IMR-90 (cell line): ENCODE results near the gene GPR82. TPM values are rescaled to one million over a fixed set of nuclear protein-coding genes. Genes with fewer than 3 reads are reported as not detected.

Experiments used
- ATAC-seq: fragments of 200-7000 bp; cut with Tn5 transposase; 2 replicates; pipeline ENCODE4 v1.9.1; 2020; ENCODE audit warnings: low read depth, mild to moderate bottlenecking, moderate library complexity
- BruUV-seq: library from RNA; stranded (reverse); fragments of 400-500 nt; replicated peaks from 2 replicates; lab custom pipeline; 2021; lab: Mats Ljungman, UMichigan
- CTCF ChIA-PET: fragments of 300-600 bp; formaldehyde crosslinking; extraction: SDS; loops from one replicate; lab custom pipeline; 2021; ENCODE audit warnings: antibody characterized with exemption; lab: Yijun Ruan, JAX
- POLR2A ChIA-PET: fragments of 300-600 bp; sonication (Branson Sonifier 250); formaldehyde crosslinking; loops from one replicate; lab custom pipeline; 2022; ENCODE audit warnings: antibody characterized with exemption; ENCODE audit not compliant: unreplicated experiment; lab: Charles Lee
- DNase-seq: peaks from one replicate; pipeline ENCODE4 v3.0.0; 2013
- H2AFZ ChIP-seq: replicated peaks from 2 replicates; pipeline ENCODE3; 2013; ENCODE audit warnings: low read length, mild to moderate bottlenecking; ENCODE audit not compliant: poor library complexity
- H2AK5ac ChIP-seq: 2 replicates; pipeline ENCODE4 v1.6.1; 2013; ENCODE audit warnings: low read depth, low read length, inconsistent platforms
- H2AK9ac ChIP-seq: replicated peaks from 2 replicates; pipeline ENCODE3; 2013; ENCODE audit warnings: mild to moderate bottlenecking, low read depth, low read length, moderate library complexity; ENCODE audit not compliant: poor library complexity
- H2BK120ac ChIP-seq: 2 replicates; pipeline ENCODE4 v1.6.1; 2013; ENCODE audit warnings: low read depth, low read length, inconsistent platforms
- H2BK15ac ChIP-seq: 3 replicates; pipeline ENCODE4 v1.6.1; 2013; ENCODE audit warnings: low read depth, low read length, inconsistent platforms
- H2BK20ac ChIP-seq: 2 replicates; pipeline ENCODE4 v1.6.1; 2013; ENCODE audit warnings: low read depth, mild to moderate bottlenecking, inconsistent platforms, low read length, moderate library complexity
- H2BK5ac ChIP-seq: 2 replicates; pipeline ENCODE4 v1.6.1; 2013; ENCODE audit warnings: mild to moderate bottlenecking, low read depth, low read length, inconsistent platforms; ENCODE audit not compliant: poor library complexity, severe bottlenecking
- H3K14ac ChIP-seq: replicated peaks from 2 replicates; pipeline ENCODE4 v1.6.1; 2013; ENCODE audit warnings: low read depth, low read length, inconsistent platforms
- H3K18ac ChIP-seq: 2 replicates; pipeline ENCODE4 v1.6.1; 2013; ENCODE audit warnings: low read depth, low read length, control low read depth
- H3K23ac ChIP-seq: 2 replicates; pipeline ENCODE4 v1.6.1; 2013; ENCODE audit warnings: low read depth, low read length, inconsistent platforms
- H3K27ac ChIP-seq: 2 replicates; pipeline ENCODE4 v1.5.1; 2013; ENCODE audit warnings: mild to moderate bottlenecking, control low read depth, low read length; ENCODE audit not compliant: insufficient read depth
- H3K27me3 ChIP-seq: 2 replicates; pipeline ENCODE4 v1.6.1; 2013; ENCODE audit warnings: low read length; ENCODE audit not compliant: control insufficient read depth, insufficient read depth
- H3K36me3 ChIP-seq: 2 replicates; pipeline ENCODE4 v1.6.1; 2013; ENCODE audit warnings: low read length, mixed read lengths; ENCODE audit not compliant: control insufficient read depth, insufficient read depth
- H3K4ac ChIP-seq: 2 replicates; pipeline ENCODE4 v1.6.1; 2013; ENCODE audit warnings: low read depth, low read length, inconsistent platforms
- H3K4me1 ChIP-seq: 2 replicates; pipeline ENCODE4 v1.6.1; 2013; ENCODE audit warnings: low read length, mixed read lengths; ENCODE audit not compliant: control insufficient read depth, insufficient read depth
- H3K4me2 ChIP-seq: 2 replicates; pipeline ENCODE4 v1.6.1; 2013; ENCODE audit warnings: low read depth, mild to moderate bottlenecking, control low read depth, low read length, moderate library complexity
- H3K4me3 ChIP-seq: 2 replicates; pipeline ENCODE4 v1.5.1; 2013; ENCODE audit warnings: low read depth, mild to moderate bottlenecking, control low read depth, low read length, moderate library complexity; ENCODE audit not compliant: insufficient read depth
- H3K56ac ChIP-seq: 2 replicates; pipeline ENCODE4 v1.6.1; 2013; ENCODE audit warnings: low read length, inconsistent platforms; ENCODE audit not compliant: insufficient read depth; ENCODE audit errors: extremely low read depth
- H3K79me1 ChIP-seq, 2 experiments: 2 replicates each; pipeline ENCODE4 v1.6.1; 2013; ENCODE audit warnings: low read length in 2 of 2, inconsistent platforms in 1 of 2, low read depth in 1 of 2
- H3K9ac ChIP-seq: 2 replicates; pipeline ENCODE4 v1.6.1; 2013; ENCODE audit warnings: low read depth, low read length, control low read depth
- H3K9me1 ChIP-seq: 2 replicates; pipeline ENCODE4 v1.6.1; 2013; ENCODE audit warnings: low read length, inconsistent platforms; ENCODE audit not compliant: insufficient read depth
- H3K9me3 ChIP-seq: 2 replicates; pipeline ENCODE4 v1.6.1; 2013; ENCODE audit warnings: low read length; ENCODE audit not compliant: control insufficient read depth, insufficient read depth
- H4K20me1 ChIP-seq: 2 replicates; pipeline ENCODE4 v1.6.1; 2013; ENCODE audit warnings: low read length, inconsistent platforms; ENCODE audit not compliant: insufficient read depth
- H4K5ac ChIP-seq: 2 replicates; pipeline ENCODE4 v1.6.1; 2013; ENCODE audit warnings: mild to moderate bottlenecking, low read depth, low read length, control low read depth
- H4K8ac ChIP-seq, 2 experiments: 2 replicates each; pipeline ENCODE4 v1.6.1; 2013; ENCODE audit warnings: low read depth in 2 of 2, low read length in 2 of 2, control low read depth in 1 of 2, inconsistent platforms in 1 of 2
- H4K91ac ChIP-seq: 2 replicates; pipeline ENCODE4 v1.6.1; 2013; ENCODE audit warnings: low read depth, low read length, inconsistent platforms; ENCODE audit not compliant: insufficient read depth
- BHLHE40 ChIP-seq: fragments of 150-350 bp; IDR thresholded peaks from 2 replicates; pipeline ENCODE4 v1.6.1; 2016; ENCODE audit warnings: mild to moderate bottlenecking, low read depth, low read length
- CEBPB ChIP-seq: IDR thresholded peaks from 2 replicates; pipeline ENCODE4 v1.6.1; 2012; ENCODE audit warnings: low read depth, low read length, improper control_type of control experiment
- CHD1 ChIP-seq: IDR thresholded peaks from 2 replicates; pipeline ENCODE4 v1.6.1; 2012; ENCODE audit warnings: low read depth, low read length, improper control_type of control experiment
- FOS ChIP-seq: fragments of 150-350 bp; IDR thresholded peaks from 2 replicates; pipeline ENCODE4 v1.6.1; 2016; ENCODE audit warnings: low read depth, low read length
- MAFK ChIP-seq: IDR thresholded peaks from 2 replicates; pipeline ENCODE4 v1.6.1; 2012; ENCODE audit warnings: low read depth, low read length, improper control_type of control experiment
- MAZ ChIP-seq: IDR thresholded peaks from 2 replicates; pipeline ENCODE4 v1.6.1; 2012; ENCODE audit warnings: low read depth, mild to moderate bottlenecking, low read length, improper control_type of control experiment, moderate library complexity, borderline replicate concordance
- MXI1 ChIP-seq: IDR thresholded peaks from 2 replicates; pipeline ENCODE4 v1.6.1; 2012; ENCODE audit warnings: low read depth, mild to moderate bottlenecking, low read length, moderate library complexity, borderline replicate concordance
- NFE2L2 ChIP-seq: fragments of 150-350 bp; IDR thresholded peaks from 2 replicates; pipeline ENCODE4 v1.6.1; 2016; ENCODE audit warnings: low read depth, mild to moderate bottlenecking, low read length
- POLR2A ChIP-seq: IDR thresholded peaks from 2 replicates; pipeline ENCODE4 v1.6.1; 2012; ENCODE audit warnings: mild to moderate bottlenecking, low read depth, low read length
- RAD21 ChIP-seq: IDR thresholded peaks from 2 replicates; pipeline ENCODE4 v1.6.1; 2012; ENCODE audit warnings: low read length, improper control_type of control experiment
- RCOR1 ChIP-seq: IDR thresholded peaks from 2 replicates; pipeline ENCODE4 v1.6.1; 2012; ENCODE audit warnings: mild to moderate bottlenecking, low read length, improper control_type of control experiment; ENCODE audit not compliant: insufficient replicate concordance
- RFX5 ChIP-seq: IDR thresholded peaks from 2 replicates; pipeline ENCODE4 v1.8.0; 2012; ENCODE audit warnings: low read depth, mild to moderate bottlenecking, low read length, moderate library complexity
- SMC3 ChIP-seq: fragments of 150-350 bp; IDR thresholded peaks from 2 replicates; pipeline ENCODE4 v1.6.1; 2016; ENCODE audit warnings: low read depth, mild to moderate bottlenecking, antibody characterized with exemption, low read length, moderate library complexity
- WGBS, 2 experiments: methylation state at CpG; one replicate each; pipeline versions ENCODE4 v1.1.5 to v1.1.7; 2013; ENCODE audit warnings: missing lambda C conversion rate in 2 of 2; ENCODE audit not compliant: insufficient read length in 1 of 2; ENCODE audit errors: extremely low coverage in 2 of 2; 5-methylcytosine and 5-hydroxymethylcytosine counted together
- dilution Hi-C: fragments of 300-500 bp; cut with HindIII; formaldehyde crosslinking; loops from one replicate; pipeline ENCODE4 v1.14.3; 2018; ENCODE audit warnings: low sequenced_read_pairs; ENCODE audit not compliant: unreplicated experiment
- in situ Hi-C: fragments of 300-500 bp; cut with MboI; formaldehyde crosslinking; loops from 3 replicates; pipeline ENCODE4 v1.14.3; 2019; ENCODE audit warnings: low sequenced_read_pairs, inconsistent platforms, mixed read lengths
- intact Hi-C: fragments of 100-400 bp; cut with micrococcal nuclease; formaldehyde crosslinking; loops from 2 replicates; pipeline ENCODE4 v1.10.0; 2022
- polyA plus RNA-seq, 3 experiments: library from polyadenylated mRNA; depleted of rRNA; stranded (reverse); fragments of >200 nt; gene quantifications; 2 replicates each; pipeline ENCODE4 v1.2.3, GENCODE V29; 2012; ENCODE audit warnings: low replicate concordance in 1 of 3
- total RNA-seq: library from RNA; depleted of rRNA; stranded (reverse); fragments of >200 nt; gene quantifications from 2 replicates; pipeline ENCODE4 v1.2.3, GENCODE V29; 2012
- TF ChIP-seq, protein P1 (sequence below): conservative IDR thresholded peaks from 2 replicates; pipeline ENCODE4 v1.5.1; 2012; ENCODE audit warnings: mild to moderate bottlenecking, low read depth, low read length, improper control_type of control experiment
- TF ChIP-seq, protein P2 (sequence below): fragments of 150-350 bp; IDR thresholded peaks from 2 replicates; pipeline ENCODE4 v1.6.1; 2016; ENCODE audit warnings: low read depth, mild to moderate bottlenecking, low read length, moderate library complexity, borderline replicate concordance
- TF ChIP-seq, protein P3 (sequence below): fragments of 150-350 bp; IDR thresholded peaks from 2 replicates; pipeline ENCODE4 v1.6.1; 2017; ENCODE audit warnings: mild to moderate bottlenecking, antibody characterized with exemption, low read length, low read depth

The GPR82 gene
- total and polyA plus RNA-seq, 2 of the 4 experiments (the other 2 are of a cell fraction) = not detected

DNA sequence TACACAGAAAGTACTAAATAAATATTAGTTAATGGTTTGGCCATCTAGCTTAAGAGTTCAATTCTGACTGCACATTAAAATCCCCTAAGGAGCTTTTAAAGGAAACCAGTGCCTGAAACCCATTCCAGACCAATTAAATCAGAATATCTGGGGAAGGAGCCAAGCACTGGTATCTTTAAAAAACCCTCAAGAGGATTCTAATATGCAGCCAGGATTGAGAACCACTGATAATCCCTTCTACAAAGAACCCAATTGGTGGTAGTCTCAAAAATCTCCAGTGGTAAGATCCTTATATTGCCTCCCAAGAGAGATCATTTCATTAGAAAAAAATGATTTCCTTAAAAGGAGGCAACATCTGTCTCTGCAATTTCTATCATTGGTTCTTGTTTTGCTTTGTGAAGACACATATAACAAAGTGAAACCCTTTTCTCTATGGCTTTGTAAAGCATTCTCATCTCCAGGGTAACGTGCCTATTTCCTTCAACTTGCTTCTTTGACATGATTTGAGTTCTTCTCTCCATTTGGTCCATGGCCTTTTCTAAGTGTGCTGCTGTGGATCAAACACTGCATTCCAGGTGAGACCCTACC lies 31.7 kb upstream of the GPR82 start:
- H3K36me3 ChIP-seq = no peaks in the 10 kb centered on the region
- no peak overlapping the region for H3K4me3 ChIP-seq
- no peak overlapping the region for H2BK20ac ChIP-seq
- no peak overlapping the region for H4K5ac ChIP-seq
- H3K56ac ChIP-seq = no peak overlapping the region
- no peaks in the 10 kb centered on the region for H3K27me3 ChIP-seq
- TF ChIP-seq, protein P1, sequence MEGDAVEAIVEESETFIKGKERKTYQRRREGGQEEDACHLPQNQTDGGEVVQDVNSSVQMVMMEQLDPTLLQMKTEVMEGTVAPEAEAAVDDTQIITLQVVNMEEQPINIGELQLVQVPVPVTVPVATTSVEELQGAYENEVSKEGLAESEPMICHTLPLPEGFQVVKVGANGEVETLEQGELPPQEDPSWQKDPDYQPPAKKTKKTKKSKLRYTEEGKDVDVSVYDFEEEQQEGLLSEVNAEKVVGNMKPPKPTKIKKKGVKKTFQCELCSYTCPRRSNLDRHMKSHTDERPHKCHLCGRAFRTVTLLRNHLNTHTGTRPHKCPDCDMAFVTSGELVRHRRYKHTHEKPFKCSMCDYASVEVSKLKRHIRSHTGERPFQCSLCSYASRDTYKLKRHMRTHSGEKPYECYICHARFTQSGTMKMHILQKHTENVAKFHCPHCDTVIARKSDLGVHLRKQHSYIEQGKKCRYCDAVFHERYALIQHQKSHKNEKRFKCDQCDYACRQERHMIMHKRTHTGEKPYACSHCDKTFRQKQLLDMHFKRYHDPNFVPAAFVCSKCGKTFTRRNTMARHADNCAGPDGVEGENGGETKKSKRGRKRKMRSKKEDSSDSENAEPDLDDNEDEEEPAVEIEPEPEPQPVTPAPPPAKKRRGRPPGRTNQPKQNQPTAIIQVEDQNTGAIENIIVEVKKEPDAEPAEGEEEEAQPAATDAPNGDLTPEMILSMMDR = no peak
- TF ChIP-seq MXI1 (no peak), SMC3 (no peak), POLR2A (no peak), CHD1 (no peak), RFX5 (no peak), MAZ (no peak), BHLHE40 (no peak), RCOR1 (no peak), NFE2L2 (no peak), CEBPB (no peak), FOS (no peak), RAD21 (no peak), MAFK (no peak)
- TF ChIP-seq, protein P2, sequence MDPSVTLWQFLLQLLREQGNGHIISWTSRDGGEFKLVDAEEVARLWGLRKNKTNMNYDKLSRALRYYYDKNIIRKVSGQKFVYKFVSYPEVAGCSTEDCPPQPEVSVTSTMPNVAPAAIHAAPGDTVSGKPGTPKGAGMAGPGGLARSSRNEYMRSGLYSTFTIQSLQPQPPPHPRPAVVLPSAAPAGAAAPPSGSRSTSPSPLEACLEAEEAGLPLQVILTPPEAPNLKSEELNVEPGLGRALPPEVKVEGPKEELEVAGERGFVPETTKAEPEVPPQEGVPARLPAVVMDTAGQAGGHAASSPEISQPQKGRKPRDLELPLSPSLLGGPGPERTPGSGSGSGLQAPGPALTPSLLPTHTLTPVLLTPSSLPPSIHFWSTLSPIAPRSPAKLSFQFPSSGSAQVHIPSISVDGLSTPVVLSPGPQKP = no peak
- TF ChIP-seq, protein P3, sequence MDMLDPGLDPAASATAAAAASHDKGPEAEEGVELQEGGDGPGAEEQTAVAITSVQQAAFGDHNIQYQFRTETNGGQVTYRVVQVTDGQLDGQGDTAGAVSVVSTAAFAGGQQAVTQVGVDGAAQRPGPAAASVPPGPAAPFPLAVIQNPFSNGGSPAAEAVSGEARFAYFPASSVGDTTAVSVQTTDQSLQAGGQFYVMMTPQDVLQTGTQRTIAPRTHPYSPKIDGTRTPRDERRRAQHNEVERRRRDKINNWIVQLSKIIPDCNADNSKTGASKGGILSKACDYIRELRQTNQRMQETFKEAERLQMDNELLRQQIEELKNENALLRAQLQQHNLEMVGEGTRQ = no peak
- H2AFZ ChIP-seq = no peak overlapping the region
- H2BK120ac ChIP-seq = no peak overlapping the region
- no TSS peak for BruUV-seq
- intact Hi-C loops (no loop called here), dilution Hi-C loops (no loop called here), in situ Hi-C loops (no loop called here)
- H3K4ac ChIP-seq = no peak overlapping the region
- no peak overlapping the region for H2BK15ac ChIP-seq
- no peak overlapping the region for H3K27ac ChIP-seq
- H3K18ac ChIP-seq = no peak overlapping the region
- H4K20me1 ChIP-seq = no peaks in the 10 kb centered on the region
- DNase-seq = peak; percentile 11
- no peak overlapping the region for H4K91ac ChIP-seq
- H3K4me2 ChIP-seq = no peak overlapping the region
- H3K23ac ChIP-seq = no peak overlapping the region
- H3K79me1 ChIP-seq = no peaks in the 10 kb centered on the region
- ChIA-PET CTCF (no interaction called here), POLR2A (no interaction called here)
- no peaks in the 10 kb centered on the region for H3K9me3 ChIP-seq
- peak; percentile 21; the same call in 1 of the 2 replicates for ATAC-seq
- no peaks in the 10 kb centered on the region for H3K9me1 ChIP-seq
- no peak overlapping the region for H2AK9ac ChIP-seq
- H3K14ac ChIP-seq = no peak overlapping the region
- no peak overlapping the region for H2BK5ac ChIP-seq
- H3K9ac ChIP-seq = no peak overlapping the region
- WGBS, 2 experiments = 71% methylated on average over 1 of the region's 1 CpG; no CpG with 5 or more reads in 1 of the 2 experiments
- H2AK5ac ChIP-seq = no peak overlapping the region
- H3K4me1 ChIP-seq = no peaks in the 10 kb centered on the region
- no peak overlapping the region for H4K8ac ChIP-seq
